HG02678 (cell line): ENCODE data around the gene PLSCR2.
"Not testable (repeated sequence)": the region's sequence is repeated elsewhere in the genome, so short reads cannot be mapped to it uniquely, and the experiment has no call there.

Experiments used
- ATAC-seq: cut with Tn5 transposase; IDR thresholded peaks from one replicate; pipeline ENCODE4 v1.9.1; 2021; ENCODE audit warnings: mild to moderate bottlenecking, moderate library complexity; ENCODE audit not compliant: unreplicated experiment

PLSCR2 gene

GRCh38 chr3:146421819-146422759, 47.3 kb downstream of the PLSCR2 start:
- no peak for ATAC-seq

GRCh38 chr3:146416366-146416765, 53.0 kb downstream of the PLSCR2 start:
- ATAC-seq = no peak

- no peak for ATAC-seq
Measured at GRCh38 chr3:146414010-146414409, 55.4 kb downstream of the PLSCR2 start.

DNA sequence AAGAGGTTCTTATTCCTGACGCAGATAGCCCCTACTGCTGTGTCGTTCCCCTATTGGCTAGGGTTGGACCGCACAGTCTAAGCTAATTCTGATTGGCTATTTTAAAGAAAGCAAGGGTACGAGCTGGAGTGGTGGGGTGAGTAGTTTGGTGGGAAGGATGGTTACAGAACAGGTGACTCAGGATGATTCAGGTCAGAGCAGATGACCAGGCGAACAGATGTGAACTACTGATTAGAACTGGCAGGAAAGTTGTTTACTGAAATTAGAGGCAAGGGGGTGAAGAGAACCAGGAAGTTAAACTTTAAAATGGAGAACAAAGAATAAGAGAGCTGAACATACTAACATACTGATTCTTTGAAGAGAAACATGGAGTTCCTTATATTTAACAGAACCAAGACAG, 56.6 kb downstream of the PLSCR2 start:
- ATAC-seq = not testable (repeated sequence)

DNA sequence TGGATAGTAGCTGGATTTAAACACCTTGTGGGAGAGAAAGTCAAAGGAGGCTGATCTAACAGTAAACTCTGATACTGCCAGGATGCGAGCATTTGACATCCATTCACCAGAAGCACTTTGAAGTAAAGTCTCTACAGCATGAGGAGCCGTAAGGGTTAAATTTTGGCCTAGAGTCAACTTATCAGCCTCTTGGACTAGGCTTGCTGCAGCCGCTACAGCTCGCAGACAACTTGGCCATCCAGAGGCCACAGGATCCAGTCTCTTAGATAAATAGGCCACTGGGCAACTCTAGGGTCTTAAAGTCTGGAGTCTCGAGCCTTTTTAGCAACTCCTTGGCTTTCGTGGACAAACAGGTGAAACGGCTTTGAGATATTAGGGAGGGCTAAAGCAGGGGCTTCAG, 61.4 kb downstream of the PLSCR2 start:
- ATAC-seq = no peak

DNA sequence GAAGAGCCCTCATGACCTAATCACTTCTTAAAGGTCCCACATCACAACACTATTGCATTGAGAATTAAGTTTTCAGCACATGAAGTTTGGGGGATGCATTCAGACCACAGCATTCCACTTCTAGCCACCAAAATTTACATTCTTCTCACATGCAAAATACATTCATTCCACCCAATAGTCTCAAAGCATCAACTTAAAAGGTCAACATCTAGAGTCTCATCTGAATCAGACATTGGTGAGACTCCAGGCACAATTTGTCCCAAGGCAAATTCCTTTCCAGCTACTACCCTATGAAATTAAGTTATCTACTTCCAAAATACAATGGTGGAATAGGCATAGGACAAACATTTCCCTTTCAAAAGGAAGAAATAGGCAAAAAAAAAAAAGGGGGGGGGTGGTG, 64.9 kb downstream of the PLSCR2 start:
- ATAC-seq = no peak

DNA sequence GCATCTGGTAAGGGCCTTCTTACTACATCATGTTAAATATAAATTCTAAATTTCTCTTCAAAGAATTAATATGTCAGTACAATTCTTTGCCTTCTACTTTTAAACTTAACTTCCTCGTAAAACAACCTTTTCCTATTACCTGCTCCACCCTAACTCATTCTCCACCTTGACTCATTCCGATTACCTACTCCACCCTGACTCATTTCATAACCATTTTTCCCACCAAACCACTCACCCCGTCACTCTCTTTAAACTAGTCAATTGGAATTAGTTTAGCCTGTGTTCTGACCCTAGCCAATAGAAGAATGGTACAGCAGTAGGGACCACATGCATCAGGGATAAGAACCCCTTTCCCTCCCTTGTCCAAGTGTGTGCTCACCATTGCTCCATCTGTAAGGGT, 65.6 kb downstream of the PLSCR2 start:
- ATAC-seq = no peak

- ATAC-seq = no peak
Measured at GRCh38 chr3:146396792-146397191, 72.6 kb downstream of the PLSCR2 start.

DNA sequence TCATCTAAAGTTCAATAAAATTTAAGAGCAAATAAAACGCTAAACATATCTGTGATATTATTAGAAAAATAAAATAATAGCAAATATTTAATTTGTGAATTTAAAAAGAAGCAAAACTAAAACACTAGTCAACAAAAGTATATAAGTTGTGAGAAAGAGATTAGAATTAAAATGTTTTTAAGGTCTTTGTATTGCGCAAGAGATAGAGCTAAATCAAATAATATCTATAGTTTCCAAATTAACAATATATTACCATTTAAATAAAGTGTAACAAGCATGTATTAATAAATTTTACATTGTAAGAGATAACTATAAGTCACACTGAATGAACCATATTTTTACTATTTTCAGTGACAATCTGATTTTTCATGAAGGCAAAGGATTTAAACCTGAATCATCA, 74.2 kb downstream of the PLSCR2 start:
- no peak for ATAC-seq

- ATAC-seq = no peak
Measured at GRCh38 chr3:146390957-146391356, 78.4 kb downstream of the PLSCR2 start.

- ATAC-seq = no peak
Measured at GRCh38 chr3:146390006-146390772, 79.2 kb downstream of the PLSCR2 start.

DNA sequence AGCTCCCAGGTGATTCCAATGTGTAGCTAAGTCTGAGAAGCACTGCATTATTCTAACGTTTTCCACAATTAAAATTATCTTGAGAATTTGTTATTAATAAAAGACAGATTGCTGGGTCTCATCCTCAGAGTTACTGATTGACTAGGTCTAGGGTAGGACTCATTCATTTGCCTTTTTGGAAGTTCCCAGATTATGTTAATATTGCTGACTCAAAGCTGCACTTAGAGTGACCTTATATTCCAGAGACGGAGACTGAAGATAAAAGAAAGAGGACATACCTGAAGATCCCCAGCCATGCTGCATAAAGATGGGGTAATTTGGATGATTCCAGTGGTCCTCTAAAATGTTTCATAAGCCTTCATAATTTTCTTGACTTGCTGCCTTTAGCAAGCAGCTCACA, 81.8 kb downstream of the PLSCR2 start:
- ATAC-seq = no peak

GRCh38 chr3:146386936-146387335, 82.4 kb downstream of the PLSCR2 start:
- ATAC-seq = no peak

- ATAC-seq = no peak
Measured at GRCh38 chr3:146384786-146385185, 84.6 kb downstream of the PLSCR2 start.
